GM13976 (cell line): ENCODE data around the gene SLC44A5.
"Not testable (repeated sequence)": the region's sequence is repeated elsewhere in the genome, so short reads cannot be mapped to it uniquely, and the experiment has no call there.

ENCODE experiments used
- DNase-seq: peaks from one replicate; pipeline ENCODE4 v3.0.0; 2012; ENCODE audit warnings: low spot score
- in situ Hi-C: fragments of 300-500 bp; cut with MboI; formaldehyde crosslinking; loops from one replicate; pipeline ENCODE4 v1.12.0; 2022; ENCODE audit warnings: low sequenced_read_pairs, mixed read lengths, inconsistent platforms; ENCODE audit not compliant: unreplicated experiment
- TF ChIP-seq, protein P1 (sequence below): IDR thresholded peaks from 2 replicates; pipeline ENCODE4 v1.5.1; 2012; ENCODE audit warnings: borderline replicate concordance, mild to moderate bottlenecking; ENCODE audit not compliant: insufficient read depth; ENCODE audit errors: extremely low read depth, missing control alignments, control extremely low read depth

Gene SLC44A5

DNA sequence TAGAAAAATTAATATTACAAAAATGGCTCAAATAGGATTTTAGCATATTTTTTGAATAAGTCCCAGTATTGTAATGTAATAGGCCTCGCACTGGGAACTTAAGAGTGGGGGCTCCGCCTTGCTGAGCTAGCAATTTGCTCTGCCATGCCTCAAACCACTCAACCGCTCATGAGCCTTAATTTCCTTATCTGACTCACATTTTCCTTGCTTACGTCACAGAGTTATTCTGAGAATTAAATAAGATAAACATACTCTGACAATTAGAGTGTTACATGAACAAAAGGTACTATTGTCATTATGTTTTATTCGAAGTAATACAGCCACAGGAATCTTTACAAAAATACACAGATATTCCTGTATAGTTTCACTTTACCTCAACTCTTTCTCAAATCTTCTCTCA is 108.1 kb downstream of the SLC44A5 start:
- TF ChIP-seq, protein P1, sequence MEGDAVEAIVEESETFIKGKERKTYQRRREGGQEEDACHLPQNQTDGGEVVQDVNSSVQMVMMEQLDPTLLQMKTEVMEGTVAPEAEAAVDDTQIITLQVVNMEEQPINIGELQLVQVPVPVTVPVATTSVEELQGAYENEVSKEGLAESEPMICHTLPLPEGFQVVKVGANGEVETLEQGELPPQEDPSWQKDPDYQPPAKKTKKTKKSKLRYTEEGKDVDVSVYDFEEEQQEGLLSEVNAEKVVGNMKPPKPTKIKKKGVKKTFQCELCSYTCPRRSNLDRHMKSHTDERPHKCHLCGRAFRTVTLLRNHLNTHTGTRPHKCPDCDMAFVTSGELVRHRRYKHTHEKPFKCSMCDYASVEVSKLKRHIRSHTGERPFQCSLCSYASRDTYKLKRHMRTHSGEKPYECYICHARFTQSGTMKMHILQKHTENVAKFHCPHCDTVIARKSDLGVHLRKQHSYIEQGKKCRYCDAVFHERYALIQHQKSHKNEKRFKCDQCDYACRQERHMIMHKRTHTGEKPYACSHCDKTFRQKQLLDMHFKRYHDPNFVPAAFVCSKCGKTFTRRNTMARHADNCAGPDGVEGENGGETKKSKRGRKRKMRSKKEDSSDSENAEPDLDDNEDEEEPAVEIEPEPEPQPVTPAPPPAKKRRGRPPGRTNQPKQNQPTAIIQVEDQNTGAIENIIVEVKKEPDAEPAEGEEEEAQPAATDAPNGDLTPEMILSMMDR, result no peak
- in situ Hi-C loops, result no loop called here
- DNase-seq, result no peak

DNA sequence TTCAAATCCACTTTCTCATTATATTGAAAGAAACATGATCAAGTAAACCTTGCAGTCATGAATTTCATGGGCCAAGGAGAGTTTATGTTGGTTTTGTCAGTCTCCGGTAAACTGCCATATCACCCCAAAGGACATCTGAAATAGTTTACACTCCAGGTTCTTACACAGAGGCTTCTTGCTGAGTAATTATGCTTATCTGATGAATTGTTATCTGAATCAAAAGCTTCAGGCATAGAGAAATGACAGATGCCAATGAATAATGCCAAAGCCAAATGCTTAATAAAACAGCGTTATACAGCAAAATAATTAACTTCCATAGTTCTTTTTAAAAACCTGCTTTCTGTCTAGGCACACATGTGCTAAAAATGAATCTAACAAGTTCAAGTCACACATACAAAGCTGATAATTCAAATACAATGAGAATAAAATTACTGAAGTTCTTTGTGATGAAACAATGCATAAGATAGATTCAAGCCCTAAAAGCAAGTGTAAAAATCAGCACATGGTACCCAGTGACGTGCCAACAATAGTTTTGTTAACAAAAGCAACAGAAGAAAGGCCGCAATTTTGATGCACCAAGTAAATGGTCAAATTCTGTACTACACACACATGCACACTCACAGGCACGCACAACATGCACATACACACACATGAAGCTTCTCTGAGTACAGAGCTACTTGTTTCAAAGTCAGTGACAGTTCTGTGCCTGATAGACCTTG is 109.2 kb downstream of the SLC44A5 start:
- DNase-seq, result no peak
- TF ChIP-seq, protein P1, result no peak
- in situ Hi-C loops, result no loop called here

DNA sequence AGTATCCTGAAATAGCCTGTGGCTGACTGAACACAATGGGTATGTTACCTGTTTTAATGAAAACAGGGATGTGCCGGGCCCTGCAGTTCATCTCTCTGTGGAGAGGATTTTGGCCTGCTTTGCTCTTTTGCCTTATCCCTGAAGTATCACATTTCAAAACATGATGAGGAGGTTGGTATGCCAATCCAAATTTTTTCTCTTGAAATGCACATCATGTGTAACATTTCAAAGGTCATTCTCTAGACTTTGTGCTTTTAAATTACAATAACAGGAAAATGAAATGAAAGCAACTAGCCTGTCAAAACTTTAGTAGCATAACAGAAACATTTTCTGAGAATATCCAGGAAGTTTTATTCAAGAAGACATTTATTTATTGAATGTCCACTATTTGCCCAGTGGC is 118.9 kb downstream of the SLC44A5 start:
- in situ Hi-C loops, result no loop called here
- TF ChIP-seq, protein P1, result no peak
- DNase-seq, result no peak

DNA sequence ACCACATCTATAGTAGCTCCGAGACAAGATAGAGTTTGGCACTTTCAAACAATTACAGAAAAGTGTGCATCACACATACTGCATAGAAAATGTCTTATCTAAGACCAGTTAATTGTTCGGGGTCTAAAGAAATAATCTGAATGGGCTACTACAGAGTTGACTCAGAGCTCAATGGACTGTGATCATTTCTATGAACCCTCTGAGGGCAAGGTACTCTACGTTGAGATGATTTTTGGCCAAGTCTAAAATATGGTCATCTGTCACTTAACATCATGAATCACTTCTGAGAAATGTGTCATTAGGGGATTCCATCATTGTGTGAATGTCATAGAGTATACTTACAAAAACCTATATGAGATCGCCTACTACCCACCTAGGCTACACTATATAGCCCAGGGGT is 123.5 kb downstream of the SLC44A5 start:
- TF ChIP-seq, protein P1, result no peak
- in situ Hi-C loops, result no loop called here
- DNase-seq, result no peak

DNA sequence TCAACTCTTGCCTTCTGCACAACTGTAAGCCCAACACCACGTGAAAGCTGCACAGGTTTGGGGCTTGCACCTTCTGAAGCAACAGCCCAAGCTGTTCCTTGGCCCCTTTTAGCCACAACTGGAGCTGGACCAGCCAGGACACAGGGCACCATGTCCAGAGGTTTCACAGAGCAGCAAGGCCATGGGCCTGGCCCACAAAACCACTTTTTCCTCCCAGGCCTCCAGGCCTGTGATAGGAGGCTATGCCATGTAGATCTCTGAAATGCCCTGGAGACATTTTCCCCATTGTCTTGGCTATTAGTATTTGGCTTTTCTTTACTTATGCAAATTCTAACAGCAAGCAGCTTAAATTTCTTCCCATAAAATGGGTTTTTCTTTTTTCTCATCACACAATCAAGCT is 126.1 kb downstream of the SLC44A5 start:
- TF ChIP-seq, protein P1, result no peak
- in situ Hi-C loops, result no loop called here
- no peak for DNase-seq

DNA sequence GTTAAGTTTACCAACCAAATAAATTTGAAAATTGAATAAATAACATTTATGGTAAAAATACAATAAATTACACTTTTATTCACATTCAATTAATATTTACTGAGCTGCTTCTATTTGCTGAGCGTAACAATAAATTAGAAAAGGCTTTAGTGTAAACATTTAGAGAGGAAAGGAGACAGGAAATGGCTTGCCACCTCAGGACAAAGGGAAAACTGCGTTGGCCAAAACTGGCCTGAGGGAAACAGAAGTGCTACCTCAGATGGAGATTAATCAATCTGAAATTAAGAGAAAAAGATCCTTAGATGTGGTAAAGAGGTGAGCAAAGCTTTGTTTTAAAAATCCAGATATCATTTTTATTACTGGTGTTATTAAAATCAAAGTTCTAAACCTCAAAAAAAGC is 128.0 kb downstream of the SLC44A5 start:
- no peak for DNase-seq
- in situ Hi-C loops, result no loop called here
- TF ChIP-seq, protein P1, result no peak

DNA sequence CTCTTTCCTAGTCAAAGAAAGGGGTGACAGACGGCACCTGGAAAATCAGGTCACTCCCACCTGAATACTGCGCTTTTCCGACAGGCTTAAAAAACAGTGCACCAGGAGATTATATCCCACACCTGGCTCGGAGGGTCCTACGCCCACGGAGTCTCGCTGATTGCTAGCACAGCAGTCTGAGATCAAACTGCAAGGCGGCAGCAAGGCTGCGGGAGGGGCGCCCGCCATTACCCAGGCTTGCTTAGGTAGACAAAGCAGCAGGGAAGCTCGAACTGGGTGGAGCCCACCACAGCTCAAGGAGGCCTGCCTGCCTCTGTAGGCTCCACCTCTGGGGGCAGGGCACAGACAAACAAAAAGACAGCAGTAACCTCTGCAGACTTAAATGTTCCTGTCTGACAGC is 134.4 kb downstream of the SLC44A5 start:
- in situ Hi-C loops, DNase-seq: not testable (repeated sequence)
